Neutrophil (primary cell): ENCODE measurements around the gene IL31.

ENCODE experiments used
- H3K27ac ChIP-seq: fragments of 200-600 bp; sonication (generic); 2 replicates; pipeline ENCODE4 v1.5.1; 2016; ENCODE audit warnings: mild to moderate bottlenecking, moderate library complexity
- H3K27me3 ChIP-seq: fragments of 200-600 bp; sonication (generic); 2 replicates; pipeline ENCODE4 v1.6.0; 2016; ENCODE audit warnings: mild to moderate bottlenecking
- H3K36me3 ChIP-seq: fragments of 200-600 bp; sonication (generic); 2 replicates; pipeline ENCODE4 v1.5.1; 2017
- H3K4me1 ChIP-seq, 2 experiments: fragments of 200-600 bp in 1 of 2; sonication (generic) in 1 of 2; 1 replicate in 1 of 2; 2 replicates in 1 of 2; pipeline versions ENCODE4 v1.5.1 to v1.6.1; 2013 to 2016; ENCODE audit warnings: low read depth in 1 of 2, low read length in 1 of 2, mild to moderate bottlenecking in 1 of 2, moderate library complexity in 1 of 2; ENCODE audit not compliant: control insufficient read depth in 1 of 2, insufficient read depth in 1 of 2
- H3K4me3 ChIP-seq, 2 experiments: fragments of 200-600 bp in 1 of 2; sonication (generic) in 1 of 2; 1 replicate in 1 of 2; 2 replicates in 1 of 2; pipeline ENCODE4 v1.5.1; 2013 to 2016; ENCODE audit warnings: low read depth in 1 of 2, low read length in 1 of 2, mild to moderate bottlenecking in 1 of 2, moderate library complexity in 1 of 2
- H3K9me3 ChIP-seq: fragments of 200-600 bp; sonication (generic); 2 replicates; pipeline ENCODE4 v1.5.1; 2016
- TF ChIP-seq, protein P1 (sequence below): fragments of 200-600 bp; sonication (generic); IDR thresholded peaks from 2 replicates; pipeline ENCODE4 v1.5.1; 2016; ENCODE audit warnings: antibody characterized with exemption

Gene IL31

DNA sequence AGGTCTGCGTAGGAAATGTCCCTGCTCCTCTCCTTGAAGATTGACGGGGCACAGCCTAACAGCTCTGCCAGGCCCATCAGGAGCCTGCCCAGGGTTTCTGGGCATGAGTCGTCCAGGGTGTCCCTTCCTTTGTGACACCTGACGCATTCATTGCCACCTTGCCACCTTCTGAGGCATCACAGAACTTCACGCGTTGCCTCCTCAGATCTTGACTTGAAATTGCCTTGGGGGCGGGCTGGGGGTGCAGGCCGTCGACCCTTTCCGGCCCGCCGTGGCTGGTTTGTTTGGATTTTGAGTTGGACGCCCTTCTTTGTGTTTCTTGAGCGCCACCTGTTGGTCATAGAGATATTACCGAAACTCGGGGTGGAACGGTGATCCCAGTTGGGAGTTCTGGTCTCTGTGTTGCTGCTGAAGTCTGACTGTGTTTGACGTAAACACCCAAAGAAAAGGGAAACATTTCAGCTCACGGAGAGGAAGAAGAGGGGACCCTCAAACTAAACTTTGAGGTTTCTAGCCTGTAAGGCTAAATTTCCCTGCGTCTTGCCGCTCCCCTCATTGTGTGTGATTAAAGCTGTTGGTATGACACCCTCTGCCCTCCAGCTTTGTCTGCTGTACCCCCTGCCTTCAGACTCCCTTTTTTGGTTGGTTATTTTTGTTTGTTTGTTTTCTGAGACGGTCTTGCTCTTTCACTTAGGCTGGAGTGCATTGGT, 50.8 kb downstream of the IL31 start:
- no peak overlapping the region for H3K4me3 ChIP-seq
- TF ChIP-seq, protein P1, sequence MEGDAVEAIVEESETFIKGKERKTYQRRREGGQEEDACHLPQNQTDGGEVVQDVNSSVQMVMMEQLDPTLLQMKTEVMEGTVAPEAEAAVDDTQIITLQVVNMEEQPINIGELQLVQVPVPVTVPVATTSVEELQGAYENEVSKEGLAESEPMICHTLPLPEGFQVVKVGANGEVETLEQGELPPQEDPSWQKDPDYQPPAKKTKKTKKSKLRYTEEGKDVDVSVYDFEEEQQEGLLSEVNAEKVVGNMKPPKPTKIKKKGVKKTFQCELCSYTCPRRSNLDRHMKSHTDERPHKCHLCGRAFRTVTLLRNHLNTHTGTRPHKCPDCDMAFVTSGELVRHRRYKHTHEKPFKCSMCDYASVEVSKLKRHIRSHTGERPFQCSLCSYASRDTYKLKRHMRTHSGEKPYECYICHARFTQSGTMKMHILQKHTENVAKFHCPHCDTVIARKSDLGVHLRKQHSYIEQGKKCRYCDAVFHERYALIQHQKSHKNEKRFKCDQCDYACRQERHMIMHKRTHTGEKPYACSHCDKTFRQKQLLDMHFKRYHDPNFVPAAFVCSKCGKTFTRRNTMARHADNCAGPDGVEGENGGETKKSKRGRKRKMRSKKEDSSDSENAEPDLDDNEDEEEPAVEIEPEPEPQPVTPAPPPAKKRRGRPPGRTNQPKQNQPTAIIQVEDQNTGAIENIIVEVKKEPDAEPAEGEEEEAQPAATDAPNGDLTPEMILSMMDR: peak; percentile 73
- H3K4me1 ChIP-seq: peaks cover 0 to 8% of the 10 kb centered on the region in 2 experiments
- no peaks in the 10 kb centered on the region for H3K9me3 ChIP-seq
- no peak overlapping the region for H3K27ac ChIP-seq
- no peaks in the 10 kb centered on the region for H3K27me3 ChIP-seq
- peaks cover 15% of the 10 kb centered on the region for H3K36me3 ChIP-seq
